RKO (cell line): ENCODE measurements around the gene DAB2IP.
A peak's percentile ranks its signal among the peaks of the same experiment; 100 is the strongest.

Experiments used
- DNase-seq: peaks from one replicate; pipeline ENCODE4 v3.0.0-alpha.2; 2016; ENCODE audit warnings: low spot score

Gene DAB2IP

DNA sequence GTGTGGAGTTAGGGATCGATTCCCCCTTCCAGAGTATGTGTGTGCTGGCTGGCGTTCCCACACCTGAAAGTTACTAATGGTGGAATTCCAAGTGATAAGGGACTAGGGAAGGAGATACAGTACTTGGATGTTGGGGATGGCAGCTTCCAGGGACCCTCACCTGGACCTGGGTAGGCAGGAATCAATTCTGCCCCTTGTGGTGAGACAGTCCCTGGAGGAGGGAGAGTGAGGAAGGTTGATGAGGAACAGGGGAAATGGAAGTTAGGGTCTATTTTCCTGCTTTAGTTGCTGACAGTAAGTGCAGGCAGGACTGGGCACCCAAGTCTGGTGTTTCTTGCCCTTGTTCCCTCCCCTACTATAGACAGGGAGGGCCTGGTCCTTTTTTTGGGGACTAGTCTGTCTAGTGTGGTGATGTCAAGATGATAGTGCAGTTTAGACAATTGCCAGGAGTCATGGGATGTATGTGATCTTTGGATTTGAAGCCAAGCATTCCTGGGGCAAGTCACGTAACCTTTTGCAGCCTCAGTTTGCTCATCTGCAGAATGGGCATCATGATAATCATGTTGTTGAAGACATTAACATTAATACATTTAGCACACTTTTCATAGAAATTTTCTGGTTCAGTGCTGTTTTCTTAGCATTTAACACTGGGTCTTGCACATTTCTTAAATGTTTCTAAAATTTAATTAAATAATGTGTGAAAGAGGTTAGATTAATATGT lies 51.7 kb downstream of the DAB2IP start:
- no peak for DNase-seq

- DNase-seq = no peak
Measured at GRCh38 chr9:121704281-121704680, 52.8 kb downstream of the DAB2IP start.

- no peak for DNase-seq
Measured at GRCh38 chr9:121706149-121706750, 54.8 kb downstream of the DAB2IP start.

- DNase-seq = no peak
Measured at GRCh38 chr9:121707477-121708424, 56.3 kb downstream of the DAB2IP start.

DNA sequence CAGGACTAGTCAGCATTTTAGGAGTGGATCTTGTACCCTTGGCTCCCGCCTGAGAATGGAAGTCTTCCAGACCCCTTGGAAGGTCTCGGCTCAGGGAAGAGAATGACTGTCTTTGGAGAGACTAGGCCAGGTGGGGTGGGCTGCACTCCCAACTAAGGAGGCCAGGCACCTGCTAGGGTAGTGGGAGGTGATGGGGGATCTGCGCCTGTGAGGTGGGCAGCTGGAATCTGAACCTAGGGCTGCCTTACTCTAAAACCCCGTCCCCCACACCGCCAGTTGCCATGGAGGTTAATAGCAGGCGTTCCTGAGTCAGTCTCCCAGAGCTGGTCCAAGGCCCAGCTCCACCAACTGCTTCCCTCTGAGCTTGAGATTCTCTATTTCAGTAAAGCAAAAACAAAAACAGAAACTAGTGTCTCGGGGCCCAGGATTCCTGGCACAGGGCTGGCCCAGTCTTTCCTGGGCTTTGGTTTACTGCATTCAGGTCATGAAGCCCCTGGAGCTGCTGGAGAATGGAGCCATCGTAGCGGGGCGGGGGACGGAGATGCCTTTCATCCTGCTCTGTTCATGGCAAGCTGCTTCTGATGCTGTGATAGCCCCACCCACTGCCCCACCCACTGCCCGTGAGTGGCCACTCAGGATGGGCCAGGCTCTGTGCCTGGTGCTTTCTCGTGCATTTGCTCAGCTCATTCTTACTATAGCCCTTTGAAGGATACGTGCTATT lies 57.5 kb downstream of the DAB2IP start:
- DNase-seq = no peak

- no peak for DNase-seq
Measured at GRCh38 chr9:121709798-121710197, 58.4 kb downstream of the DAB2IP start.

- DNase-seq = no peak
Measured at GRCh38 chr9:121711281-121711680, 59.8 kb downstream of the DAB2IP start.

GRCh38 chr9:121711797-121712196 lies 60.4 kb downstream of the DAB2IP start:
- DNase-seq = no peak

DNA sequence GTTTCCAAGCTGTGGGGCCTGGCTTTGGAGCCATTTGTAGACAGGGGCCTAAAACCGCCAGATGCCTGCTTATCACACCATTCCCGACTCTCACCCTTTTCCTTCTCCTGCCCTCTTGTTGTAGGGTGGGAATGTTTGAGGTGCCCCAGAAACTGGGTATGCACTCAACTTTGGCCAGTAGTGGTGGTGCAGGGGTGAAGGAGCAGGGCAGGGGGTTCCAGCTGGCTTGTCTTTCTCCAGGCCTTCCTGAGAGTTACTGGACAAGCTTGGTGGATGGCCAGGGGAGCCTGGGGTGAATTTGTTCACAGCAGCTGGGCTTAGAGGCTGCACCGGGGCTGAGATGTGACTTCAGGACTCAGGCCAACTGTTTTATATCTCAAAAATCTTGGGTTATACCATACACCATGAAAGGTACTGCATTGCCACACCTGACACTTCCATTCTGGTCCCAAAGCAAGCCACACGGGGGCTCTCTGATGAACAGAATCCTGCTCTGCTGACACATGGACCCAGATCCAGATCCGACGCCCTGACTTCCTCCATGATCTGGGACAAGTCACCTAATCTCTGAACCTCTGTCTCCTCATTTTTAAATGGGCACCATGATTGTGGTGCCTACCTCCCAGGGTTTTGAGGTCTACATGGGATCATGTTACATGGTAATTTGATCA lies 62.1 kb downstream of the DAB2IP start:
- no peak for DNase-seq

DNA sequence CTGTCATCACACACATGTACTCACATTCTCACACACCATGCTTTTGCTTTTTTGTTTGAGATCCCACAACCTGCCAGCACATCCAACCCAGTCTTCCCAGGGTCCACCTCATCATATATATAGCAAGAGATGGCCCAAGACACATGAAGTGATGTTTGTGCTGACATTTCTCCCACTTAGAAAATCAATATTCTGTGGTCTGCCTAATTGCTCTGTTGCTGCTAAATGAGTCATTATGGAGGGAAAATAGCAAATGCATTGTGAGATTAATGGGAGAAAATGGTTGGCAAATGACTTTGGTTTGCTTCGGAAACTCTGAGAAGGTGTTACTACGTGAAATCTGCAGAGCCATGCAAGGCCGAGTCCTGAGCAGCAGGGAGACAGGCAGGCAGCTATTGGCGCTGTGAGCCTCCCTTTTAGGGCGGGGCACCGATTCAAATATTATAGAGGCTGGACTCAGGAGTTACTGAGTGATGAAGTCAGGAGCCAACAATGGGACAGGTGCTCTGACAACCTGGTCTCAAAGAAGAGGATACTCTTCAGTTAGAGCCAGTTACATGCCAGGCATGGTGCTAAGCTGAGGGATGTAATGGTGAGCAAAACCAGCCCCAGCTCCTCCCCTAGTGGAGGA lies 62.8 kb downstream of the DAB2IP start:
- no peak for DNase-seq

- DNase-seq = no peak
Measured at GRCh38 chr9:121714873-121715272, 63.4 kb downstream of the DAB2IP start.

- DNase-seq = no peak
Measured at GRCh38 chr9:121717141-121717991, 65.9 kb downstream of the DAB2IP start.

DNA sequence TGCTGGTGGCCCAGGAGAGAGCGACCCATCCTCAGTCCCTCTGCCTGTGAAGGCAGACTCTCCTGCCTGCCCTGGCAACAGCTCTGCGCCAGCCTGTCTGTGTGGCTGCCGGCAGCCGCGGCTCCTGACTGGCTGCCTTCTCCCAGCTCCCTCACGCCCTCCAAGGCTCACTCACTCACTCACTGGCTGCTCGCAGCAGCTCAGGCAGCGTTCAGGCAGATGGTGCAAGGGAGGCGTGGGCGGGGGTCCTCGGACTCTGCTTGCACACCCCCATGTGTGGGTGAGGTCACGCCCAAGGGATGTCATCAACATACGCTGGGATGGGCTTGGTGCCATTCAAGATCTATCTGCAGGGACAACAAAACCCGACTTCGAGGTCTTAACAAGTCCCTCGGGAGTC lies 66.7 kb downstream of the DAB2IP start:
- DNase-seq = no peak

- no peak for DNase-seq
Measured at GRCh38 chr9:121718501-121718900, 67.1 kb downstream of the DAB2IP start.

GRCh38 chr9:121720311-121721057 lies 69.0 kb downstream of the DAB2IP start:
- no peak for DNase-seq

DNA sequence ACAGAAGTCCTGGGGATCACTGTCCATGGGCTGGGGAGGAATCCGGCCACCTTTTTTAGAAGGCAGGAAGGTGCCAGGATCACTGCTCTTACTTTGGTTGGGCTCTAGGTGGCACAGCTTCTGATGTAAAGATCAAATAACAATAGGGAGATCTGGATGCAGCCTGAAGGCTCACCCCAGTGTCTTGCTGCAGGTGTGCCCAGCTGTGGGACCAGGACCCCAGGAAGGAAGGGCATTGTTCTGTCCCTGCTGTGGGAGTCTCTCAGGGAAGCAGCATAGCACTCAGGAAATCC lies 69.6 kb downstream of the DAB2IP start:
- peak; percentile 27 for DNase-seq

GRCh38 chr9:121721770-121722169 lies 70.3 kb downstream of the DAB2IP start:
- DNase-seq = no peak

- no peak for DNase-seq
Measured at GRCh38 chr9:121725008-121725775, 73.8 kb downstream of the DAB2IP start.
